GM15510 (cell line): Measurements from ENCODE around the gene SLC39A7.

Source experiments
- POLR2A ChIP-seq: IDR thresholded peaks from 3 replicates; pipeline ENCODE4 v1.6.1; 2011; ENCODE audit warnings: borderline replicate concordance; ENCODE audit not compliant: insufficient read length; ENCODE audit errors: extremely low read depth

SLC39A7 gene

DNA sequence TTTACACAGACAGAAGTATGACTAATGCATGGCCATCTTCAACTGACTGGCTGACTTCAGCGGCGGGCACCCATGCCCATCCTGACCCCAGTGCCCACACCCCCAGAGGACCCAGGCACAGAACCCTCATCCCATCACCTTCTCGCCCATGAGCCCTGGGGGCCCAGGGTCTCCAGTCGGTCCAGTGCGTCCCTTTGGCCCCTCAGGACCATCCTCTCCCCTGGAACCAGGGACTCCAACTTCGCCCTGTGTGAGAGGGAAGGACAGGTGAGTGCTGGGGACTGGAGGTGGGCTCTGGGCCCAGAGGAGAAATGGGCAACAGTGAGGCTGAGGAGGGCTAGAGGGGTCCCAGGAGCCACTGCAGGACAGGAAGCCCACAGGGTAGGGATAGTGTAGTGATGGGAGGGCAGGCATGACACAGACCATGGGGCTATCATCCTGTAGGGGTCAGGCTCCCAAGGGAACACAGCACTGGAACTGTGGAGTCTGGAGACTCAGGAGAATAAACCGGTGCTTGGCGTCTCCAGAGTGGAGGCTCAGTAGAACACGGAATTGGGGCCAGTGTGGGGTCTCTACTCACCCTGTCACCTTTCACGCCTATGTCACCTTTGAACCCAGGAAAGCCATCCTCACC lies 25.1 kb upstream of the SLC39A7 start:
- TF ChIP-seq POLR2A: no peak

DNA sequence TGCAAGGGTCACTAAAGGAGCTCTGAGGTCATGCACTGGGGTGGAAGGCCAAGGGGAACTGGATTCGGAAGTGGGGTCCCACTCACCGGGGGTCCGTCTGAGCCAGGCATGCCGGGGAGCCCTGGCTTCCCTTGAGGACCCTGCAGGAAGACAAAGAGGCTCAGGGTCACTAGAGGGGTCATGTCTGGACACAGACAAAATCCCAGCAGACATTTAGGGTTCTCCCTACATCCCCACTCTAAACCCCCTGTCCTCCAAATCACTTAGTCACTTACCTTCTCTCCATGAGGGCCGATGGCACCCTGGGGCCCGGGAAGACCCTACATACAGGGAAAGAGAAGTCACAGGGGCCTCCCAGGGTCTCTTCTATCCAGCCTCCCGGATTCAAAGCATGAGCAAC lies 23.8 kb upstream of the SLC39A7 start:
- TF ChIP-seq POLR2A: no peak

DNA sequence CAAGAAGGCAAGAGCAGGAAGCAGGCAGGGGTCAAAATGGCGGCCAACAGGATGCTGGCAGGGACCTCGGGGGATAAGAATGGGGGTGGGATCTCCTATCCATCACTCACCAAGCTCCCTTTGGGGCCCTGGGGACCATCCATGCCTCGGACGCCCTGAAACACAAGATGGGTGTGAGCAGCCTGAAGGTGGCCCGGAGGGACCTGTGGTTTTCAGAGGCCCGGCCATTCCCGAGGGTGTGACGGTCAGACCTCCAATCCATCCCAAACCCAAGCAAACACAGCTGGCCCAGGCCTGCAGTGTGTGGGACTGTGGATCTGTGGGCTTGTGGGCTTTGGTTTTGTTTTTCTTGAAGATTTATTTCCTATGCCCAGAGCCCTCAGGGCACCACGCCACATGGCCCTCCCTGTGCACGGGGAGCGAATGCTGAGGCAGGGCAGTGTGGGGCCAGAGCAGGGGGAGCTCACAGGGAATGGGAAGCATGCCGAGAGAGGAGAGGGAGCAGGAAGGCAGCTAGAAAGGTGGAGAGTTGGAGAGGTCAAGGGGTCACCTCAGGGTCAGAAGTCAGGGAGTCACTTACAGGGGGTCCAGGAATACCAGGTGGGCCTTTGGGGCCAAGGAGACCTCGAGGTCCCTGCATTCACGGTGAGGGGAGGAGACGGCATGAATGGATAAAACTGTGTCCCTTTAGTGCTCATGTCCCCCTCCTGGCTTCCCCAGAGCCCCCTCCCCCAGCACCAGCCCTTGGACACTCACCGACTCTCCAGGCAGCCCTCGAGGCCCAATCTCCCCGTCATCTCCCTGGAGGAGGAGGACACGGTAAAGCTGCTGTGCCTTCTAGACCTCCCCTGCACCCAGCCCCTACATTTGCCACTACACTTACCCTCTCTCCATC lies 22.9 kb upstream of the SLC39A7 start:
- TF ChIP-seq POLR2A: no peak

DNA sequence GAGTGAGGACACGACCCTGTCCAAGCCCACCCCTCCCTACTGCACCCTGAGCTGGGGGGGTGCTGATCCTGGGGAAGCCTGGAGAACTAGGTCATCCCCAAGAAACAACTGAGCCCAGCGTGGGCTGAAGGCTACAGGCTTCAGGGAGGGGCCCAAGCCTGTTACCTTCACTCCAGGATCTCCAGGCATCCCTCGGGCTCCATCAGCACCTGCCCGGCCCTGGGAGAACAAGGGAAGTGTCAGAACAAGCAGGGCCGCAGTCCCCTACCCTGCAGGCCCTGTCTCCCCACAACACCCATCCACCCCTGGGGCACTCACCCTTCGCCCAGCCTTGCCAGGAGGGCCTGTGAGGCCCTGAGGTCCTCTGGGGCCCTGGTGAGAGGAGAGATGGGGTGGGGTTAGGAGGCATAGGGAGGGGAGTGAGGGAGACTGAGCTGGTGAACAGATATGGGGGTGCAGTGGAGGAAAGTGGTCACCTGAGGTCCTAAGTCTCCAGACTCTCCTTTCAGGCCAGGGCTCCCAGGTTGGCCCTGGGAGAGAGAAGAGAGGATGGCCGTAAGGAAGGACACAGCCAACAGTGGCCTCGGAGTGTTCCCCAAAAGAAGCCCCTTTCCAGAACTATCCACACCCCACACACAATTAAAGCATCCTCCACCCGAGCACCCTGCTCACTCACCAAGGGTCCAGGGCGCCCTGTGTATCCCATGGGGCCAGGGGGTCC lies 21.8 kb upstream of the SLC39A7 start:
- TF ChIP-seq POLR2A: no peak

DNA sequence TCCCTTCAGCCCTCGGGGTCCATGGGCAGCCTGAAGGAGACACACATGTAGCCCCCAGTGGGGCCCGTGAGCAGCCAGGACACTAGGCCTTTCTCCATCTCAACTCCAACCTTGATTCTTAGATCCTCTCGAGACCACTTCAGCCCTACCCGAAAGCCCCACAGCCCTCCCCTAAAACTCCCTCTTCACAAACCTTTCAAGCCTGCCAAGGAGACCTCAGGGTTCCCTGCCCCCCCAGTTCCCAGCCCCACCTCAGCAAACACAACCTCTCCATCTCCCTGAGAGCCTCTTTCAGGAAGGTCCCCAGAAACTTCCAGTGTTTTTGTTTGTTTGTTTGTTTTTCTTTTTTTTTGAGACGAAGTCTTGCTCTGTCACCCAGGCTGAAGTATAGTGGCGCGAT lies 19.5 kb upstream of the SLC39A7 start:
- no peak for TF ChIP-seq POLR2A

DNA sequence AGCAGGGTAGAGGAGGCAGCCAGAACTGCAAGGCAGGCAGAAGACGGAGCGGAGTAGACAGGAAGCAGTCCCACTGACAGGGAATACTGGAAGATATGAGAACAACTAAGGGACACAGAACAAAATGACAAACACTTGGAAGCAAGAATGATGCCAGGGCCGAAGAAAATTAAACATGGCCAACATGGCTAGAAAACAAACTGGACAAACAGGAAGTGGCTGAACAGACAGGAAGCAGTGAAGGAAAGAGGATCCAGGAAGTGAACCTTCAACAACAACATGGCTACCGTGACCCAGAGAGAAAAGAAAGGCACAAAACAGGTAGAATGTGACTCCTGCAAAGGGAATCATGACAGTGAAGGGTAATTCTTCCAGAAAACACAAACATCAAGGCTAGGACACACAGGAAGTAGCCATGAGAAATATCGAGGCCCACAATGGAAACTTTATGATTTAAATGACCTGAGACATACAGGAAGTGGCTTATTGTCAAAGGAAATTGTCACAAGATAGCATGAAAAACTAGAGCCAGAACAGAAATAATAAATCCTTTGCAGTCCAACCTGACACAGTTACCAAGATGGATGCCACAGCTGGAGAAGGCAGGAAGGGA lies 17.5 kb upstream of the SLC39A7 start:
- TF ChIP-seq POLR2A: no peak

DNA sequence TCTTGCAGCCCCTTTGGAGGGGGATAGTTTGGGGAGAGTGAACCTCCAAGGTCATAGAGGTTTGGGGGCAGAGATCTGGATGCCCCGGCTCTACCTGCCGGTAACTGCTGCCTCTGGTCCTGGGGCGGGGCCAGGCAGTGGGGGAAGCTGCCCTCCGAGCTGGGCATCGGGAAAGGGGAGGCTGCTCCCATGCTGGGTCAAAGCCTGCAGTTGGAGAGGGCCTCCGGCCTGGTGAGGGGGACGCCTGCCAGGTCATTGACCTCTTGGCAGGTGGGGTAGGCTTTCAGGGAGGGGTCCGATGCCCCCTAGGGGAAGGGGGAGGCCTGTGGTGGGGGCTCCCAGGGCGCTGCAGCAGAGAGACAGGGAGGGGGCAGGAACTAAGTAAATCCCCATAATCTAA lies 15.5 kb upstream of the SLC39A7 start:
- no peak for TF ChIP-seq POLR2A

DNA sequence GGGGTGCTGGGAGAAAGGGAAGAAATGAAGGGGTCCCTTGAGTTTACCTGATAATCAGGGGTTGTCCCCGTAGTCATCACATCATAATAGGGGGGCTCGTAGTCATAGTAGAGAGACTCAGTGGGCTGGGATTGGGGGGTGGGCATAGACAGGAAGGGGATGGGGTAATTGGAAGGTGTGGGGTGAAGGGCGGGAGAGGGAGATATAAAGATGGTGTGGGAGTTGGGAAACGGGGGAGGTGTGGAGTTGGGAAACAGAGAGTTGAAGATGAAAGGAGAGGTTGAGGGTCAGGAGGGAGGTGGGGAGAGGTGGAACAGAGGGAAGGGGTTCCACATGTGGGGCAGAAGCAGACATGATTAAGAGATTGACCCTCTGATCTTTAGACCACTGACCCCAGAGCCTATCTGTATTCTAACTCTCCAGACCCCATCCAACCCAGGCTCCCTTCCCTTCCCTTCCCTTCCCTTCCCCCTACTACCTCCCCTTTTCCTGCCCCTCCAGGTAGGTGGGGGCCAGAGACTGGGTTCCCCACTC lies 14.9 kb upstream of the SLC39A7 start:
- TF ChIP-seq POLR2A: no peak

DNA sequence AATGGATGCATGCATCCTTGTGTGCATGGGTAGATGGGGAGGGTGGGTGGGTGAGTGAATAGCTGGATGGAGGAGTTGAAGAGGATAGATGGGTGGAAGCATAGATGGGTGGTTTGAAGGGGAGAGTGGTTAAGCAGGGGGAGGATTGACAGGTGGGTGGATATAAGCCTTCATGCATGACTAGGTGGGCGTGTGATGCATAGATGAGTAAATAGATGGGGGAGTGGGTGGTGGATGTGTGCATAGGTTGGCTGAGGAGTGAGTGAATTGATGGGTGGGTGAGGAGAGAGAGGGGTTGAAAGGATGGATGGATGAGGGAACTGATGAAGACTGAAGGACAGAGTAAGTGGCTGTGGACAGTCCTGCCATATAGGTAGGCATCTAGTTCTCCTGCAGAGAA lies 12.9 kb upstream of the SLC39A7 start:
- no peak for TF ChIP-seq POLR2A

DNA sequence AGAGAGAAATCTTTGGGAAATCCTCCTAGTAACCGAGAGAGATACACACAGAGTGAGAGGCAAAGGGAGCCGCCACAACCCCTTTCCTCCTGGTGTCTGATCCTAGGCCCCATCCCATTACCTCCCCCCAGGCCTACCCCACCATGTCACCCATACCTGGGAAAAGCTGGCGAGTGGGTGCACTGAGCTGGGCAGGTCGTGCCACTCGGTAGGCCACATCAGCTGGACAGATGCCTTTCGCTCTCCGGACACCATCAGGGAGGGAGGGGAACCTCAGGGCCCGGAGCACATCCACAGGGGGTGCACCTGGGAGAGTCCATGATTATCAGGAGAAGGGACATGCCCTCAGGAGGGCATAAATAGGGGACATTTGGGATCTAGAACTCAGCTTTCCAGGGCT lies 11.5 kb upstream of the SLC39A7 start:
- no peak for TF ChIP-seq POLR2A

DNA sequence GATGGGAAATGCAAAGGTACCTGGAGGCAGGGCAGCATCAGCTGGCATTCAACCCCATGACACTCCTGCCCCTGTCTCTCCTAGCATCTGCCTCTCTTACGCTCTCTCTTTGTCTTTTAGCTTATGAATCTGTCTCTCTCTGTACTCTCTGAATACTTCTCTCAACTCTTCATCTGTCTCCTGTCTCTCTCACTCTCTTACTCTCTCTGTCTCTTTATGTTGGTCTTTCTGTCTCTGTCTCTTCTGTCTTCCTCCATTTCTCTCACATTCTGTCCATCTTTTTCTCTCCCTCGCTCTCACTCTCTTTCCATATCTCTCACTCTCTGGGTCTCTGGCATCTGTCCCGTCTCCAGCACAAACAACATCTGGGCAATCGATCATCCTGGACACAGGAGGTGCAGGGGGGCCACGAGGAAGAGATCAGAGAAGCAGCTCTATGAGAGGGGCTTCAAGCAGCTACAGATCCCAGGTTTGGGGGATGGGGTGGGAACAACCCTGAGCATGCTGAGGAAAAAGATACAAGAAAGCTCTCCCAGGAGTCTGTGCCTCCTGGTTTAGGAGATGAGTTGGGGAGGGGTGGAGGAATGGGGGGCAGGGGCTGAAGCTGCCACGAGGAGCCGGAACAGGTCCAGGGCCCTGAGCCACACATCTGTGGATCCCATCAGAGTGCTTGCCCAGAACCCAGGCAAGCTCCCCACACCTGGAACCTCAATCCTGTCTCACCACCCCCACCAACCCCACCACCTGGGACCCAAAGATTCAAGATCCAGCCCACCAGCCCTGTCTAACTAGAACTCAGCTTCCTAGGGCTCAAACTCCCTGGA lies 10.8 kb upstream of the SLC39A7 start:
- TF ChIP-seq POLR2A: no peak

DNA sequence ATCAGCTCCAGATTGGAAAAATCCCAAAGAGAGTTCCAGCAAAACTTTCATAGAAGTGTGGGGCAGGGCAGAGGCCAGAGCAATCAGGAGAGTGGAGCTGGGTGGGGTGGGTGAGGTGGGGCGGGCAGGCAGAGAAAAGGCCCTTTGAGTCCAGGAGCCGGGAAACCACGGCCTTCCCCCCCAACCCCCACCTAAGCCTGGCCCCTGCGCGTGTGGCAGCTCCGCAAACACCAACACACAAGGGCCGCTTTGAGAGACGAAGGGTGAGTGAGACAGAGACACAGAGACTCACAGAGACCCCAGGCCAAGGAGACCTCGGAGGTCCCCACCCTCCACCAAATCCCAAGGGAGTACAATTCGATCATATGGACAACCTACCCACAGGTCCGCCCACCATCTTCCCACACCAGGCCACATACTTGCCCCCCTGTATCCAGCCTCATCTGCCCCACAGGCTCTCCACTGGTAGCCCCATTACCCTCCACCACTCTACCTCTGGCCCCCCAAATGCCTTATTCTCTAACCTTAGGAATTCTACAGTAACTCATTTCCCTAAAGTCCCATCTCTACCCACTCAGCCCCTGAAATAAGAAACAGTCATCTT lies 10.1 kb upstream of the SLC39A7 start:
- TF ChIP-seq POLR2A: no peak

DNA sequence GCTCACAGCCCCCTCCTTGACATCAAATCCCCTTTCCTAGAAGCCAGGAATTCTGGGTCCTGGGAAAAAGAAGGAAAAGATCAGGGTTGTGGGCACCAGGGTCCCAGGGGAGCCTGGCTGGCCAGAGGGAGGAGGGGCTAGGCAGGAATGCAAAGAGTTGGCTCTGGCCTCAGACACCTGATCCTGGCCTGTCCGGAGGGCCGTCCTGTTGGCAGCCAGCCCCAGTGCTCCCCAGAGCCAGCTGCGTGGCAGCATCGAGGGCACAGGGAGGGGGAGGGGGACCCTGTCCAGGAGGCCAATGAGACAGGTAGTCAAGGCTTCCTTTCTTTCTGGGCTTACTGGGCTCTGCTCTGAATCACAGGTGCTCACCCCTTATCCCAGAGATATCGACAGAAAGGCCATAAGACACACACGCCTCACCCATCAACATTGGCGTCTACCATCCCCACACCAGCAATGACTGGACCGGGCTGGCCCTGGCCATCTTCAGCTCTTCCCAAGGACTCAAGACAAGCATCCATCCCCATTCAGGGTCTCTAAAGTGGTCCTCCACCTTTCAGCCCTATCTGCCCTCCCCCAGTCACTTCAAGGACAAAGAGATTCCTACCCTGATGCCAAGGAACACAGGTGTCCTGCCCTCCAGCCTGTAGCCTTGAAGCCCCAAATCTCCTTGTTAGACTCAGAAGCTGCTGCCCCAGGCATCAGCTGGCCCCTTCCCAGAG lies 9.1 kb upstream of the SLC39A7 start:
- no peak for TF ChIP-seq POLR2A

DNA sequence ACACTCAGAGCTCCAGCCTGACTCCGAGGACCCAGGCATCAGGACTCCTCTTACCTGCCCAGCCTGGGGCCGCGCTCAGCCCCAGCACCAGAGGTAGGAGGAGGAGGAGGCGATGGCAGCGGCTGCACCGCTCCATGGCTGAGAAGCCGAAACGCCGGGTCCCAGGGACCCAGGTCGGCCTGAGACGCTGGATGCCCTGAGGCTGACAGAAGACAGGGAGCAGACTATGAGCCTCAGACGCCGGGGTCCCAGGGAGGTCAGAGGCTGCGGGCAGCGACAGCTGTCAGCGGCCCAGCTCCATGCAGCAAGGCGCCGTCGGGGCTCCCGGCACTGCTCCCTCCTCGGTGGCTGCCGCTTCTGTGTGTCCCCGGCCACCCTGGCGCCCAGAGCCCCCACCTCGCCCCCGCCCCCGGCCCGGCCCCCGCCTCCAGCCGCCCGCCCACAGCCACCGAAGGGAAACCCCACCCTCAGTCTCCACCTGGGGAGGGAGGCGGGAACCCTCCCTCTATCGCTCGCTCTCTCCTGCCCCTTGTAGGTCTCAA lies 8.5 kb upstream of the SLC39A7 start, which contains the start of gene COL11A2:
TSS of gene COL11A2 (minus strand) at position 363 of the 542 bp plus-strand sequence. CDS start at position 136, 227 bp downstream.
- TF ChIP-seq POLR2A: no peak
